HG03469 (cell line): ENCODE measurements around the gene ABCG1.

Experiments used
- ATAC-seq: cut with Tn5 transposase; IDR thresholded peaks from one replicate; pipeline ENCODE4 v1.9.1; 2021; ENCODE audit warnings: mild to moderate bottlenecking, moderate library complexity, moderate number of reproducible peaks; ENCODE audit not compliant: unreplicated experiment

Gene ABCG1

GRCh38 chr21:42341776-42342542 is 123.0 kb downstream of the ABCG1 start:
- ATAC-seq = no peak

- ATAC-seq = no peak
Observed at GRCh38 chr21:42343101-42343500, 124.2 kb downstream of the ABCG1 start.

GRCh38 chr21:42343556-42343955 is 124.6 kb downstream of the ABCG1 start:
- no peak for ATAC-seq

- no peak for ATAC-seq
Observed at GRCh38 chr21:42343963-42344510, 125.1 kb downstream of the ABCG1 start.

GRCh38 chr21:42344631-42345030 is 125.7 kb downstream of the ABCG1 start:
- ATAC-seq = no peak

GRCh38 chr21:42346441-42346840 is 127.5 kb downstream of the ABCG1 start:
- no peak for ATAC-seq
